ENCODE data around the gene CCBE1.

CCBE1 gene

GRCh38 chr18:59633317-59633716 is 63.9 kb downstream of the CCBE1 start:
- no peak overlapping the region for H3K4me3 ChIP-seq (ENCODE audit: low read length)
- DNase-seq (ENCODE audit: low read depth): no peak
- no peak for TF ChIP-seq CTCF (conservative IDR thresholded peaks at IDR 0.05; ENCODE audit: low read depth, low read length)

- no peak for DNase-seq (ENCODE audit: low read depth)
- TF ChIP-seq CTCF (conservative IDR thresholded peaks at IDR 0.05; ENCODE audit: low read depth, low read length): peak; percentile 90
Measured at GRCh38 chr18:59631583-59632181, 65.5 kb downstream of the CCBE1 start.

GRCh38 chr18:59629894-59630293 is 67.3 kb downstream of the CCBE1 start:
- no peak for DNase-seq (ENCODE audit: low read depth)
- no peak overlapping the region for H3K4me3 ChIP-seq (ENCODE audit: low read length)
- TF ChIP-seq CTCF (conservative IDR thresholded peaks at IDR 0.05; ENCODE audit: low read depth, low read length): no peak

More at GRCh38 chr18:59631583-59632181, 65.5 kb downstream of the CCBE1 start:
- no peak overlapping the region for H3K4me3 ChIP-seq (ENCODE audit: low read length)

- TF ChIP-seq CTCF (conservative IDR thresholded peaks at IDR 0.05; ENCODE audit: low read depth, low read length): no peak
- DNase-seq (ENCODE audit: low read depth): no peak
- H3K4me3 ChIP-seq (ENCODE audit: low read length): no peak overlapping the region
Measured at GRCh38 chr18:59628995-59629394, 68.2 kb downstream of the CCBE1 start.

GRCh38 chr18:59627414-59627813 is 69.8 kb downstream of the CCBE1 start:
- no peak for TF ChIP-seq CTCF (conservative IDR thresholded peaks at IDR 0.05; ENCODE audit: low read depth, low read length)
- no peak overlapping the region for H3K4me3 ChIP-seq (ENCODE audit: low read length)
- no peak for DNase-seq (ENCODE audit: low read depth)

GRCh38 chr18:59624369-59624765 is 72.9 kb downstream of the CCBE1 start:
- no peak overlapping the region for H3K4me3 ChIP-seq (ENCODE audit: low read length)
- DNase-seq (ENCODE audit: low read depth): no peak
- TF ChIP-seq CTCF (conservative IDR thresholded peaks at IDR 0.05; ENCODE audit: low read depth, low read length): no peak
